GM12892 (cell line): ENCODE data around the gene CABLES1.

ENCODE experiments used
- POLR2A ChIP-seq: IDR thresholded peaks from 2 replicates; pipeline ENCODE4 v1.6.1; 2011; ENCODE audit warnings: low read depth, low read length, control low read depth
- POLR2AphosphoS5 ChIP-seq: IDR thresholded peaks from 2 replicates; pipeline ENCODE4 v1.6.1; 2011; ENCODE audit warnings: low read depth, low read length, control low read depth
- TAF1 ChIP-seq: IDR thresholded peaks from 2 replicates; pipeline ENCODE4 v1.6.1; 2011; ENCODE audit warnings: low read depth, mild to moderate bottlenecking, control low read depth, low read length, borderline replicate concordance

DNA sequence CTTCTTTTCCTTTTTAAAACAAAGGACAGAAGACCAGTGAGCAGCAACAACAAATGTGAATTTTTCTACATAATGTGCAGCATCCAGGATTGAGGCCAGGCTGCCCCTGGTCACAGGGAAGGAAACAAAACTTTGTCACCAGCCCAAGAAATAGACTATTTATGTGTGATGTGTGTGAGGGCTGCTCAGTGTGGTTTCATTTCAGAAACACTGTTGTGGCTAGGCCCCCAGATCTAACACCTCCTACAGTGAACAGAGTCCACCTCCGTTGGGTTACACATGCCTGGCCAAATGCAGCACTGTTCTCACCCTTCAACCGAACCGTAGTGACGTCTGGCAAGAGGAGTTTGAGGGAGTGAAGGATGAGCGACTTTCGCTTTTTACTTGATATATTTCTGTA is 171.5 kb downstream of the CABLES1 start:
- no peak for TF ChIP-seq POLR2AphosphoS5
- TF ChIP-seq POLR2A: no peak
- TF ChIP-seq TAF1: no peak
